Stomach (tissue), 9 donors: ENCODE measurements around the gene GPC6. TPM values are rescaled to one million over a fixed set of nuclear protein-coding genes. Genes with fewer than 3 reads are reported as not detected.

ENCODE experiments used
- DNase-seq, 2 donors: peaks; one replicate each; pipeline versions ENCODE4 v3.0.0 to v3.0.0-alpha.2; 2013 to 2019
- H3K27ac ChIP-seq, 5 donors: fragments of 200-600 bp in 4 of 5; sonication (generic) in 4 of 5; one replicate each; pipeline ENCODE4 v1.5.1; 2013 to 2019; ENCODE audit warnings: mild to moderate bottlenecking in 1 of 5, moderate library complexity in 1 of 5
- H3K27me3 ChIP-seq, 3 donors: fragments of 200-600 bp; sonication (generic); one replicate each; pipeline ENCODE4 v1.5.1; 2017 to 2019; ENCODE audit warnings: mixed run types in 1 of 3
- H3K36me3 ChIP-seq, 4 donors: fragments of 200-600 bp; sonication (generic); 1 replicate in 3 of 4; 2 replicates in 1 of 4; pipeline ENCODE4 v1.5.1; 2016 to 2019
- H3K4me1 ChIP-seq, 4 donors: fragments of 200-600 bp; sonication (generic); one replicate each; pipeline ENCODE4 v1.5.1; 2016 to 2019
- H3K4me3 ChIP-seq, 4 donors: fragments of 200-600 bp; sonication (generic) in 3 of 4; one replicate each; pipeline ENCODE4 v1.5.1; 2016 to 2019; ENCODE audit warnings: mild to moderate bottlenecking in 1 of 4
- H3K9me3 ChIP-seq, 4 donors: fragments of 200-600 bp; sonication (generic); one replicate each; pipeline ENCODE4 v1.5.1; 2016 to 2019
- CTCF ChIP-seq, 7 experiments: fragments of 450-650 bp in 4 of 7; fragments of 200-600 bp in 3 of 7; sonication (generic) in 3 of 7; IDR thresholded peaks; one replicate each; pipeline ENCODE4 v1.5.1; 2016 to 2019; ENCODE audit warnings: antibody characterized with exemption in 7 of 7, control low read depth in 2 of 7, mild to moderate bottlenecking in 1 of 7
- EP300 ChIP-seq: sonication (generic); formaldehyde crosslinking; IDR thresholded peaks from one replicate; pipeline ENCODE4 v1.6.1; 2017; ENCODE audit warnings: antibody characterized with exemption
- POLR2A ChIP-seq, 4 donors: fragments of 450-650 bp; IDR thresholded peaks; one replicate each; pipeline ENCODE4 v1.6.1; 2016; ENCODE audit warnings: antibody characterized with exemption in 4 of 4, control low read depth in 2 of 4, mild to moderate bottlenecking in 1 of 4, moderate library complexity in 1 of 4
- POLR2AphosphoS5 ChIP-seq, 3 donors: sonication (generic); formaldehyde crosslinking; IDR thresholded peaks; one replicate each; pipeline ENCODE4 v1.6.1; 2016; ENCODE audit warnings: antibody characterized with exemption in 3 of 3
- WGBS, 5 donors: extraction: QIAGEN DNeasy Blood & Tissue Kit in 3 of 5; methylation state at CpG; one replicate each; pipeline versions ENCODE4 v1.1.5 to v1.1.7; 2013 to 2018; 5-methylcytosine and 5-hydroxymethylcytosine counted together
- intact Hi-C: fragments of 100-400 bp; cut with DNase I; formaldehyde crosslinking; loops from one replicate; pipeline ENCODE4 v1.15.1; 2023; ENCODE audit warnings: low total_unique reads
- polyA plus RNA-seq, 3 donors: library from polyadenylated mRNA; stranded (reverse); fragments of 200-250 nt; gene quantifications; one replicate each; pipeline ENCODE4 v1.2.3, GENCODE V29; 2013
- total RNA-seq, 5 donors: library from RNA; depleted of rRNA; stranded (reverse); fragments of >200 nt; gene quantifications; one replicate each; pipeline versions ENCODE4 v1.1.0 to v1.2.3, GENCODE V29; 2014 to 2016
- donor health status: healthy with polysubstance abuse.
- donor health status: Bipolar disorder and iron deficiency.
- donor health status: healthy.

GPC6 gene
- total and polyA plus RNA-seq, 8 donors, result 0.70 to 52.7 (median 5.6) TPM

GRCh38 chr13:93727211-93728141 lies 500.9 kb downstream of the GPC6 start:
- H3K27ac ChIP-seq, result no peak overlapping the region
- no peaks in the 10 kb centered on the region for H3K4me1 ChIP-seq
- intact Hi-C loops, result no loop called here
- H3K36me3 ChIP-seq, result no peaks in the 10 kb centered on the region
- peaks cover 0 to 4% (median 0%) of the 10 kb centered on the region in 4 donors for H3K9me3 ChIP-seq
- no peaks in the 10 kb centered on the region for H3K27me3 ChIP-seq
- 45 to 67% (median 61%) methylated on average over 3 of the region's 3 CpGs for WGBS, 5 donors
- TF ChIP-seq EP300, result no peak
- TF ChIP-seq POLR2A (IDR thresholded peaks at IDR 0.05), result no peak
- H3K4me3 ChIP-seq, result no peak overlapping the region
- no peak for DNase-seq

GRCh38 chr13:93729383-93729782 lies 502.8 kb downstream of the GPC6 start:
- Histone ChIP-seq H3K9me3 (peaks cover 0 to 4% (median 0%) of the 10 kb centered on the region in 4 donors), H3K27me3 (no peaks in the 10 kb centered on the region), H3K4me1 (no peaks in the 10 kb centered on the region), H3K36me3 (no peaks in the 10 kb centered on the region), H3K27ac (no peak overlapping the region), H3K4me3 (no peak overlapping the region)
- 78 to 93% (median 90%) methylated on average over 2 of the region's 2 CpGs for WGBS, 5 donors
- DNase-seq, result no peak
- TF ChIP-seq CTCF (IDR thresholded peaks at IDR 0.05), result no peak
- TF ChIP-seq POLR2AphosphoS5 (IDR thresholded peaks at IDR 0.05), result no peak
- no peak for TF ChIP-seq POLR2A (IDR thresholded peaks at IDR 0.05)
- TF ChIP-seq EP300, result no peak
- intact Hi-C loops, result no loop called here

- no peak overlapping the region for H3K4me3 ChIP-seq
- H3K36me3 ChIP-seq, result no peaks in the 10 kb centered on the region
- H3K9me3 ChIP-seq, result peaks cover 0 to 4% (median 0%) of the 10 kb centered on the region in 4 donors
- no peaks in the 10 kb centered on the region for H3K27me3 ChIP-seq
- no peak for TF ChIP-seq CTCF (IDR thresholded peaks at IDR 0.05)
- TF ChIP-seq POLR2A (IDR thresholded peaks at IDR 0.05), result no peak
- TF ChIP-seq EP300, result no peak
- no peak for TF ChIP-seq POLR2AphosphoS5 (IDR thresholded peaks at IDR 0.05)
- H3K4me1 ChIP-seq, result no peaks in the 10 kb centered on the region
- intact Hi-C loops, result no loop called here
- WGBS, 5 donors, result 63 to 90% (median 73%) methylated on average over 3 of the region's 3 CpGs
- peak in 1 of 2 donors; percentile 16 for DNase-seq
- no peak overlapping the region for H3K27ac ChIP-seq
These were observed 504.2 kb downstream of the GPC6 start for GRCh38 chr13:93730780-93731179.

- H3K4me3 ChIP-seq, result no peak overlapping the region
- no peaks in the 10 kb centered on the region for H3K4me1 ChIP-seq
- peaks cover 0 to 4% (median 0%) of the 10 kb centered on the region in 4 donors for H3K9me3 ChIP-seq
- 76 to 92% (median 80%) methylated on average over 2 of the region's 2 CpGs for WGBS, 5 donors
- H3K27me3 ChIP-seq, result no peaks in the 10 kb centered on the region
- no peaks in the 10 kb centered on the region for H3K36me3 ChIP-seq
- no peak overlapping the region for H3K27ac ChIP-seq
- DNase-seq, result peak in 1 of 2 donors; percentile 21
- TF ChIP-seq CTCF (IDR thresholded peaks at IDR 0.05) (no peak), POLR2A (IDR thresholded peaks at IDR 0.05) (no peak), EP300 (no peak), POLR2AphosphoS5 (IDR thresholded peaks at IDR 0.05) (no peak)
- intact Hi-C loops, result no loop called here
These were observed 505.6 kb downstream of the GPC6 start for GRCh38 chr13:93732186-93732585.

GRCh38 chr13:93736081-93736480 lies 509.5 kb downstream of the GPC6 start:
- Histone ChIP-seq H3K36me3 (no peaks in the 10 kb centered on the region), H3K27me3 (no peaks in the 10 kb centered on the region), H3K4me3 (no peak overlapping the region), H3K27ac (no peak overlapping the region), H3K9me3 (no peaks in the 10 kb centered on the region), H3K4me1 (no peaks in the 10 kb centered on the region)
- TF ChIP-seq POLR2A (IDR thresholded peaks at IDR 0.05) (no peak), CTCF (IDR thresholded peaks at IDR 0.05) (no peak), POLR2AphosphoS5 (IDR thresholded peaks at IDR 0.05) (no peak), EP300 (no peak)
- intact Hi-C loops, result no loop called here
- DNase-seq, result no peak
